ENCODE data around the gene S100A11. TPM values are rescaled to one million over a fixed set of nuclear protein-coding genes. Genes with fewer than 3 reads are reported as not detected.
A peak's percentile ranks its signal among the peaks of the same experiment; 100 is the strongest.

The S100A11 gene
- total RNA-seq, 1 experiment from 2014 or later = 443 TPM

DNA sequence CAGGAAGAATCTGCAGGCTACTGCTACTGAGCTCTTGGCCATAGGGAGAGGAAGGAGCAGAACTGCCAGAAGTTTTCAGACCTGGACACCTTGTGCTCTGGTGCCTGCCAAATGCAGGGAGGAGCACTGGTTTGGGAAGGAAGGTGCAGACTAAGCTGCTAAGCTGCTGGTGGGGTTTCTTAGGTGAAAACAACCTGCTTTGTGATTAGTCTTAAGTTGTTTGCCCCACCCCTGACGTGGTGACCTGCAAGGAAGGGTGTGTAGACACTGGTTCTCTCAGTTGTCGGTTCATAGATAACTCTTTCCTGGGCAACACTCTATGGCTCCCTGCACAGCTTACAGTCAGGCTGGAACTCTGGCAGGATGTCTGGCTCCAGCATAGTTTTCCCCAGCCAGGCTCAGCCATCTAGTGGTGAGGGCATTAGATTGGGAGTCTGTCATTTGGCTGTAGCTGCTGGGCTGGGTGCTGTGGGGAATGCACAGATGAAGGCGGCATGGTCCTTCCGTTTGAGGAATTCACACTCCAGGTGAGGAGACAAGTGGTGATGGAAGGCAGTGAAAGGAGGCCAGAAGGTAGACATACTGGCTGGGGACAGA lies 32.9 kb downstream of the S100A11 start:
- Histone ChIP-seq H3F3A (ENCODE audit: low read length, unreplicated experiment) (no peaks in the 10 kb centered on the region), H3K9me2 (replicated peaks; ENCODE audit: low read length) (no peaks in the 10 kb centered on the region), H3K9ac (ENCODE audit: low read length) (no peak overlapping the region), H3K4me1 (ENCODE audit: insufficient read depth, low read length) (peaks cover 22% of the 10 kb centered on the region), H3K27me3 (ENCODE audit: low read length) (no peaks in the 10 kb centered on the region), H3K36me3 (ENCODE audit: low read depth, low read length) (no peaks in the 10 kb centered on the region), H3K9me3 (ENCODE audit: low read length) (no peaks in the 10 kb centered on the region), H2AFZ (ENCODE audit: low read length) (no peak overlapping the region), H3K4me2 (ENCODE audit: low read length) (no peak overlapping the region), H3K27ac (ENCODE audit: low read length) (no peak overlapping the region), H3K4me3 (ENCODE audit: low read length) (no peak overlapping the region), H3K79me2 (ENCODE audit: low read length) (no peaks in the 10 kb centered on the region), H4K20me1 (ENCODE audit: low read length) (no peaks in the 10 kb centered on the region)
- peak; percentile 45 for ATAC-seq
- BruUV-seq (replicated peaks) = no TSS peak
- ChIA-PET CTCF (interaction anchor here (0.6 to 1.3 kb wide), 6 partner anchors 10 to 455 kb away, joined by 4 to 6 read pairs (median 4); no protein-coding TSS in a partner anchor), POLR2A (ENCODE audit: unreplicated experiment) (no interaction called here)
- intact Hi-C loops (cut with micrococcal nuclease) = loop anchor here (5.0 kb wide), 1 partner anchor 157 kb away; no protein-coding TSS in a partner anchor
- TF ChIP-seq, protein P1, sequence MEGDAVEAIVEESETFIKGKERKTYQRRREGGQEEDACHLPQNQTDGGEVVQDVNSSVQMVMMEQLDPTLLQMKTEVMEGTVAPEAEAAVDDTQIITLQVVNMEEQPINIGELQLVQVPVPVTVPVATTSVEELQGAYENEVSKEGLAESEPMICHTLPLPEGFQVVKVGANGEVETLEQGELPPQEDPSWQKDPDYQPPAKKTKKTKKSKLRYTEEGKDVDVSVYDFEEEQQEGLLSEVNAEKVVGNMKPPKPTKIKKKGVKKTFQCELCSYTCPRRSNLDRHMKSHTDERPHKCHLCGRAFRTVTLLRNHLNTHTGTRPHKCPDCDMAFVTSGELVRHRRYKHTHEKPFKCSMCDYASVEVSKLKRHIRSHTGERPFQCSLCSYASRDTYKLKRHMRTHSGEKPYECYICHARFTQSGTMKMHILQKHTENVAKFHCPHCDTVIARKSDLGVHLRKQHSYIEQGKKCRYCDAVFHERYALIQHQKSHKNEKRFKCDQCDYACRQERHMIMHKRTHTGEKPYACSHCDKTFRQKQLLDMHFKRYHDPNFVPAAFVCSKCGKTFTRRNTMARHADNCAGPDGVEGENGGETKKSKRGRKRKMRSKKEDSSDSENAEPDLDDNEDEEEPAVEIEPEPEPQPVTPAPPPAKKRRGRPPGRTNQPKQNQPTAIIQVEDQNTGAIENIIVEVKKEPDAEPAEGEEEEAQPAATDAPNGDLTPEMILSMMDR (conservative IDR thresholded peaks at IDR 0.05; ENCODE audit: low read depth, low read length) = peak; percentile 60
- TF ChIP-seq EZH2phosphoT487 (IDR thresholded peaks at IDR 0.05; ENCODE audit: borderline replicate concordance, low read length) (no peak), EZH2 (IDR thresholded peaks at IDR 0.05; ENCODE audit: low read length, unreplicated experiment) (no peak)
- DNase-seq = peak; percentile 50

DNA sequence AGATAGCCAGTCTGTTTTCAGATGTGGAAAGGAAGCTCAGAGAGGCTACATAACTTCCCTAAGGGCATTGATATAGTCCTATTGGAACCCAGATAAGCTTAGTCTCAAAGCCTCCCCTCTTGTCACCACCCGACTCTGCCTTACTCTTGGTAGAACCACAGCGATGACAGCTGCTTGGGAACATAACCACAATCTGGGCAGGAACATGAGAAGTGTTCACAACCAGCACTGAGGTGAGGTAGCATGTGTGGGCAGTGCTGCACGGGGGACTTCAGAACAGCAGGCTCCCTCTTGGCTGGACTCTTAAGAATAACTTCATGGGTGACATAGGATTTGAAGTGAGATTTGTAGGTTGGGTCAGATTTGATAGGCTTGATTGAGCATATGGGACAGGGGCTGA lies 33.8 kb downstream of the S100A11 start:
- peaks cover 6% of the 10 kb centered on the region for H3F3A ChIP-seq (ENCODE audit: low read length, unreplicated experiment)
- peaks cover 32% of the 10 kb centered on the region for H3K4me1 ChIP-seq (ENCODE audit: insufficient read depth, low read length)
- H3K9me2 ChIP-seq (replicated peaks; ENCODE audit: low read length) = no peaks in the 10 kb centered on the region
- intact Hi-C loops (cut with micrococcal nuclease) = loop anchor here (5.0 kb wide), 1 partner anchor 156 kb away; no protein-coding TSS in a partner anchor
- no peaks in the 10 kb centered on the region for H3K36me3 ChIP-seq (ENCODE audit: low read depth, low read length)
- POLR2A ChIA-PET (ENCODE audit: unreplicated experiment) = no interaction called here
- no peaks in the 10 kb centered on the region for H4K20me1 ChIP-seq (ENCODE audit: low read length)
- no peak overlapping the region for H3K4me2 ChIP-seq (ENCODE audit: low read length)
- H3K9me3 ChIP-seq (ENCODE audit: low read length) = no peaks in the 10 kb centered on the region
- no peak overlapping the region for H2AFZ ChIP-seq (ENCODE audit: low read length)
- no TSS peak for BruUV-seq (replicated peaks)
- no peak for TF ChIP-seq EZH2 (IDR thresholded peaks at IDR 0.05; ENCODE audit: low read length, unreplicated experiment)
- no peak for TF ChIP-seq EZH2phosphoT487 (IDR thresholded peaks at IDR 0.05; ENCODE audit: borderline replicate concordance, low read length)
- TF ChIP-seq, protein P1 (conservative IDR thresholded peaks at IDR 0.05; ENCODE audit: low read depth, low read length) = no peak
- H3K27ac ChIP-seq (ENCODE audit: low read length) = no peak overlapping the region
- H3K4me3 ChIP-seq (ENCODE audit: low read length) = no peak overlapping the region
- H3K79me2 ChIP-seq (ENCODE audit: low read length) = no peaks in the 10 kb centered on the region
- CTCF ChIA-PET = interaction anchor here (0.6 to 1.3 kb wide), 2 partner anchors 172 to 240 kb away, joined by 3 to 4 read pairs; partner anchors contain the start of gene MRPL9
- H3K27me3 ChIP-seq (ENCODE audit: low read length) = no peaks in the 10 kb centered on the region
- DNase-seq (no peak), ATAC-seq (no peak)
- no peak overlapping the region for H3K9ac ChIP-seq (ENCODE audit: low read length)
